HFF-Myc (cell line): ENCODE results near the gene MEDAG.

Experiments used
- DNase-seq: peaks from one replicate; pipeline ENCODE4 v3.0.0-alpha.2; 2011; ENCODE audit warnings: low read depth; ENCODE audit errors: extremely low read depth
- H3K4me3 ChIP-seq: replicated peaks from 2 replicates; pipeline ENCODE4 v1.5.1; 2011; ENCODE audit warnings: low read depth, mild to moderate bottlenecking, control low read depth, low read length
- TF ChIP-seq, protein P1 (sequence below): IDR thresholded peaks from 2 replicates; pipeline ENCODE4 v1.5.1; 2012; ENCODE audit warnings: mild to moderate bottlenecking, low read depth, low read length, control low read depth; ENCODE audit errors: missing control alignments

Gene MEDAG

DNA sequence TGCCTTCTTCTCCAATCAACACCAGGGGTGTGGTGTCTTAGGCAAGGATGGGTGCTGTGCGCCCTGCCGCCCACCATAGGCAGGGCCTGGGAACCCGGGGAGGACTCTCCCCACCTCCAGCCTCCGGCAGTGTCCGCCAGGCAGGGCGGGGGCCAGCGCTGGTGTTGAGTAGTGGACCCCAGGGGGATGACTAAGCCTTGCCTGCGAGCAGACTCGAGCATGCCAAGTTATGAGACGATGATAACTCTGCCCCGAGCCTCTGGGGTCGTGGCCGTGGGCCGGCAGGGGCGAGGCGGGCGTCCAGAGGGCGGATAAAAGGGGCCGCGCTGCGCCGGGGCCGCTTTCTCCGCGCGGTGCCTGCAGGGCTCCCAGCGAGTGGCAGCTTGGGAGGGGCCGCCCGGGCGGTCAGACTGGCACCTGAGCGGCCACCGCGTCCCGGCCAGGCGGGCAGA is at the start of gene MEDAG:
Gene MEDAG, plus strand, starts transcription at position 340 of the 452 bp plus-strand sequence. CDS start 245 bp downstream, outside the sequence.
- H3K4me3 ChIP-seq, result 0 out of 2 replicates have a peak within 1 kb of the TSS, but pooled peaks have one; percentile 12
- TF ChIP-seq, protein P1, sequence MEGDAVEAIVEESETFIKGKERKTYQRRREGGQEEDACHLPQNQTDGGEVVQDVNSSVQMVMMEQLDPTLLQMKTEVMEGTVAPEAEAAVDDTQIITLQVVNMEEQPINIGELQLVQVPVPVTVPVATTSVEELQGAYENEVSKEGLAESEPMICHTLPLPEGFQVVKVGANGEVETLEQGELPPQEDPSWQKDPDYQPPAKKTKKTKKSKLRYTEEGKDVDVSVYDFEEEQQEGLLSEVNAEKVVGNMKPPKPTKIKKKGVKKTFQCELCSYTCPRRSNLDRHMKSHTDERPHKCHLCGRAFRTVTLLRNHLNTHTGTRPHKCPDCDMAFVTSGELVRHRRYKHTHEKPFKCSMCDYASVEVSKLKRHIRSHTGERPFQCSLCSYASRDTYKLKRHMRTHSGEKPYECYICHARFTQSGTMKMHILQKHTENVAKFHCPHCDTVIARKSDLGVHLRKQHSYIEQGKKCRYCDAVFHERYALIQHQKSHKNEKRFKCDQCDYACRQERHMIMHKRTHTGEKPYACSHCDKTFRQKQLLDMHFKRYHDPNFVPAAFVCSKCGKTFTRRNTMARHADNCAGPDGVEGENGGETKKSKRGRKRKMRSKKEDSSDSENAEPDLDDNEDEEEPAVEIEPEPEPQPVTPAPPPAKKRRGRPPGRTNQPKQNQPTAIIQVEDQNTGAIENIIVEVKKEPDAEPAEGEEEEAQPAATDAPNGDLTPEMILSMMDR, result no peak
- DNase-seq, result no peak

GRCh38 chr13:30857018-30857417 is 49.1 kb upstream of the MEDAG start:
- DNase-seq, result no peak
- no peak overlapping the region for H3K4me3 ChIP-seq
- TF ChIP-seq, protein P1, result no peak

DNA sequence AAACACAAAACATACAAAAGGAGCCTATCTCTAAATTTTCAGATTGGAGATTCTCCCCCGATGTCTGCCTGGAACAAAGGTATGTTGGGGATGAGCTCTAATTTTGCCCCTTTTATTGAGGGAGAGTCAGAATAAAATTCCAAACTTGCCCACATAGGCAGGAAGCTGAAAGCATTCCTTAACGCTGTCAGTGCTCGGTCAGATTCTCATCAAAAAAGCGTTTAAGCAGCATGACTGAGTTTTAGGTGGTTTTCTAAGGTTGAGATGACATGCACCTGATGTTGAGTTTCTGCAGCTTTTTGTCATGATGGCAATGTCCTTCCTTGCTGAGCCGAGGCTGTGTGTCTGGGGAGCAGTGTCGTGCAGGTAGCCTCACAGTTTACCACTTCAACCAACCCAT is 48.4 kb upstream of the MEDAG start:
- no peak overlapping the region for H3K4me3 ChIP-seq
- no peak for DNase-seq
- TF ChIP-seq, protein P1, result no peak

DNA sequence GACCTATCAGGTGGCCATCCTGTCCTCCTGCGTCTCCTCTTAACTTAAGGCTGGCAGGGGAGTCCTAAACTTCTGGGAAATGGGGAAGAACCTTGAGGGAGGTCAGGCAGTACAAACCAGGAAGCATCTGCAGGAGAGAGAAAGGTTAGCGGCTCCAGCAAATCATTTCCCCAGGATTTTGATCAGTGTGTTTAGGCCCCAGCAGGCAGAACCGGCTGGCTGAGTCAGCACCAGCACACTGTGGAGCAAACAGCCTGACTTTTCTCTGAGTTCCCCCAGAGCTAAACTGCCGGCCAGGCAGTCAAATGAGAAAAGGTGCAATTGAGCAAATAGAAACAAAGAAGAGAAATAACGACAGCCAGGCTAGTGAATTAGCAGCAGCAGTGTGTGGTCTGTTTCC is 46.7 kb upstream of the MEDAG start:
- no peak for DNase-seq
- TF ChIP-seq, protein P1, result no peak
- H3K4me3 ChIP-seq, result no peak overlapping the region

GRCh38 chr13:30861163-30861562 is 44.9 kb upstream of the MEDAG start:
- no peak overlapping the region for H3K4me3 ChIP-seq

GRCh38 chr13:30861836-30862467 is 44.1 kb upstream of the MEDAG start:
- TF ChIP-seq, protein P1, result no peak
- H3K4me3 ChIP-seq, result no peak overlapping the region
- DNase-seq, result no peak

More at GRCh38 chr13:30861163-30861562, 44.9 kb upstream of the MEDAG start:
- DNase-seq, result no peak
- TF ChIP-seq, protein P1, result no peak
